Dendritic cell treated with granulocyte-macrophage colony-stimulating factor and Interleukin-4, amounts not matched to agents 40 ng/mL and 50 ng/mL, for 4 days (primary cell): ENCODE data around the gene SLC13A4.
"Not testable (repeated sequence)": the region's sequence is repeated elsewhere in the genome, so short reads cannot be mapped to it uniquely, and the experiment has no call there.

Source experiments
- H3K27ac Mint-ChIP-seq: one replicate; pipeline ENCODE4 v1.8.0; 2022; ENCODE audit warnings: mild to moderate bottlenecking, mixed read lengths
- H3K27me3 Mint-ChIP-seq: one replicate; pipeline ENCODE4 v1.8.0; 2022; ENCODE audit warnings: mild to moderate bottlenecking, mixed read lengths
- H3K36me3 Mint-ChIP-seq: one replicate; pipeline ENCODE4 v1.8.0; 2022; ENCODE audit warnings: low read depth, mixed read lengths
- H3K4me1 Mint-ChIP-seq: one replicate; pipeline ENCODE4 v1.8.0; 2022; ENCODE audit warnings: low read depth, mixed read lengths
- H3K4me3 Mint-ChIP-seq: one replicate; pipeline ENCODE4 v1.8.0; 2022; ENCODE audit warnings: mild to moderate bottlenecking, moderate library complexity, mixed read lengths
- H3K9me3 Mint-ChIP-seq: one replicate; pipeline ENCODE4 v1.8.0; 2022; ENCODE audit warnings: mixed read lengths
- intact Hi-C: fragments of 100-400 bp; cut with micrococcal nuclease; formaldehyde crosslinking; loops from one replicate; pipeline ENCODE4 v1.15.0; 2022

The SLC13A4 gene

GRCh38 chr7:135684136-135684535 is 43.9 kb downstream of the SLC13A4 start:
- no peak overlapping the region for H3K27ac Mint-ChIP-seq
- H3K4me1 Mint-ChIP-seq: peaks cover 16% of the 10 kb centered on the region
- intact Hi-C loops: no loop called here
- no peak overlapping the region for H3K4me3 Mint-ChIP-seq
- peaks cover 50% of the 10 kb centered on the region for H3K36me3 Mint-ChIP-seq
- H3K27me3 Mint-ChIP-seq: no peaks in the 10 kb centered on the region
- H3K9me3 Mint-ChIP-seq: no peaks in the 10 kb centered on the region

- intact Hi-C loops: no loop called here
- H3K36me3 Mint-ChIP-seq: peaks cover 49% of the 10 kb centered on the region
- H3K9me3 Mint-ChIP-seq: no peaks in the 10 kb centered on the region
- no peak overlapping the region for H3K4me3 Mint-ChIP-seq
- H3K4me1 Mint-ChIP-seq: peaks cover 16% of the 10 kb centered on the region
- H3K27ac Mint-ChIP-seq: no peak overlapping the region
- H3K27me3 Mint-ChIP-seq: no peaks in the 10 kb centered on the region
Measured at GRCh38 chr7:135683609-135684008, 44.4 kb downstream of the SLC13A4 start.

- peaks cover 63% of the 10 kb centered on the region for H3K36me3 Mint-ChIP-seq
- no peaks in the 10 kb centered on the region for H3K27me3 Mint-ChIP-seq
- H3K27ac Mint-ChIP-seq: no peak overlapping the region
- H3K4me1 Mint-ChIP-seq: peaks cover 16% of the 10 kb centered on the region
- intact Hi-C loops: no loop called here
- no peaks in the 10 kb centered on the region for H3K9me3 Mint-ChIP-seq
- H3K4me3 Mint-ChIP-seq: no peak overlapping the region
Measured at GRCh38 chr7:135682191-135682590, 45.8 kb downstream of the SLC13A4 start.

GRCh38 chr7:135681762-135682161 is 46.2 kb downstream of the SLC13A4 start:
- Mint-ChIP-seq H3K4me1 (peaks cover 16% of the 10 kb centered on the region), H3K9me3 (no peaks in the 10 kb centered on the region), H3K27me3 (no peaks in the 10 kb centered on the region), H3K36me3 (peaks cover 67% of the 10 kb centered on the region), H3K27ac (no peak overlapping the region), H3K4me3 (no peak overlapping the region)
- intact Hi-C loops: no loop called here

- H3K9me3 Mint-ChIP-seq: no peaks in the 10 kb centered on the region
- no peaks in the 10 kb centered on the region for H3K27me3 Mint-ChIP-seq
- H3K27ac Mint-ChIP-seq: no peak overlapping the region
- H3K4me1 Mint-ChIP-seq: peaks cover 16% of the 10 kb centered on the region
- intact Hi-C loops: no loop called here
- peaks cover 76% of the 10 kb centered on the region for H3K36me3 Mint-ChIP-seq
- no peak overlapping the region for H3K4me3 Mint-ChIP-seq
Measured at GRCh38 chr7:135678612-135679575, 49.1 kb downstream of the SLC13A4 start.

GRCh38 chr7:135673360-135673706 is 54.7 kb downstream of the SLC13A4 start:
- Mint-ChIP-seq H3K4me1 (peaks cover 22% of the 10 kb centered on the region), H3K27ac (no peak overlapping the region), H3K4me3 (no peak overlapping the region), H3K9me3 (no peaks in the 10 kb centered on the region), H3K36me3 (peaks cover 59% of the 10 kb centered on the region), H3K27me3 (no peaks in the 10 kb centered on the region)
- intact Hi-C loops: no loop called here

GRCh38 chr7:135672560-135673359 is 55.2 kb downstream of the SLC13A4 start:
- intact Hi-C loops: no loop called here
- no peaks in the 10 kb centered on the region for H3K27me3 Mint-ChIP-seq
- H3K36me3 Mint-ChIP-seq: peaks cover 56% of the 10 kb centered on the region
- H3K4me3 Mint-ChIP-seq: no peak overlapping the region
- H3K4me1 Mint-ChIP-seq: peaks cover 25% of the 10 kb centered on the region
- H3K9me3 Mint-ChIP-seq: no peaks in the 10 kb centered on the region
- H3K27ac Mint-ChIP-seq: no peak overlapping the region

GRCh38 chr7:135670179-135670578 is 57.8 kb downstream of the SLC13A4 start:
- no peaks in the 10 kb centered on the region for H3K9me3 Mint-ChIP-seq
- H3K27ac Mint-ChIP-seq: no peak overlapping the region
- intact Hi-C loops: no loop called here
- H3K4me1 Mint-ChIP-seq: peaks cover 43% of the 10 kb centered on the region
- peaks cover 42% of the 10 kb centered on the region for H3K36me3 Mint-ChIP-seq
- H3K4me3 Mint-ChIP-seq: no peak overlapping the region
- H3K27me3 Mint-ChIP-seq: no peaks in the 10 kb centered on the region

- Mint-ChIP-seq H3K36me3 (peaks cover 38% of the 10 kb centered on the region), H3K9me3 (no peaks in the 10 kb centered on the region), H3K27ac (no peak overlapping the region), H3K4me1 (peaks cover 47% of the 10 kb centered on the region), H3K27me3 (no peaks in the 10 kb centered on the region), H3K4me3 (no peak overlapping the region)
- intact Hi-C loops: no loop called here
Measured at GRCh38 chr7:135669774-135670173, 58.2 kb downstream of the SLC13A4 start.

GRCh38 chr7:135668852-135669395 is 59.1 kb downstream of the SLC13A4 start:
- Mint-ChIP-seq H3K4me1 (peaks cover 50% of the 10 kb centered on the region), H3K36me3 (peaks cover 30% of the 10 kb centered on the region)
- H3K4me3 Mint-ChIP-seq, H3K27ac Mint-ChIP-seq, H3K27me3 Mint-ChIP-seq, intact Hi-C loops, H3K9me3 Mint-ChIP-seq: not testable (repeated sequence)

GRCh38 chr7:135667626-135668025 is 60.4 kb downstream of the SLC13A4 start:
- H3K4me1 Mint-ChIP-seq: peaks cover 50% of the 10 kb centered on the region
- H3K9me3 Mint-ChIP-seq, H3K27me3 Mint-ChIP-seq, H3K4me3 Mint-ChIP-seq, intact Hi-C loops, H3K27ac Mint-ChIP-seq: not testable (repeated sequence)
- peaks cover 20% of the 10 kb centered on the region for H3K36me3 Mint-ChIP-seq

GRCh38 chr7:135666846-135667245 is 61.1 kb downstream of the SLC13A4 start:
- Mint-ChIP-seq H3K36me3 (peaks cover 24% of the 10 kb centered on the region), H3K27me3 (no peaks in the 10 kb centered on the region), H3K9me3 (no peaks in the 10 kb centered on the region), H3K4me1 (peaks cover 54% of the 10 kb centered on the region), H3K4me3 (peak overlapping the region; percentile 4), H3K27ac (peak overlapping the region; percentile 63)
- intact Hi-C loops: no loop called here

- Mint-ChIP-seq H3K9me3 (no peaks in the 10 kb centered on the region), H3K36me3 (peaks cover 24% of the 10 kb centered on the region), H3K27me3 (no peaks in the 10 kb centered on the region), H3K4me3 (no peak overlapping the region), H3K4me1 (peaks cover 53% of the 10 kb centered on the region), H3K27ac (peak overlapping the region; percentile 63)
- intact Hi-C loops: no loop called here
Measured at GRCh38 chr7:135666156-135666555, 61.8 kb downstream of the SLC13A4 start.

- intact Hi-C loops: no loop called here
- Mint-ChIP-seq H3K36me3 (peaks cover 24% of the 10 kb centered on the region), H3K4me3 (no peak overlapping the region), H3K27ac (no peak overlapping the region), H3K9me3 (no peaks in the 10 kb centered on the region), H3K4me1 (peaks cover 48% of the 10 kb centered on the region), H3K27me3 (no peaks in the 10 kb centered on the region)
Measured at GRCh38 chr7:135665042-135665441, 62.9 kb downstream of the SLC13A4 start.
